HG02798 (cell line): ENCODE results near the gene PHAF1.

ENCODE experiments used
- ATAC-seq: cut with Tn5 transposase; IDR thresholded peaks from one replicate; pipeline ENCODE4 v1.9.1; 2021; ENCODE audit warnings: mild to moderate bottlenecking; ENCODE audit not compliant: unreplicated experiment, poor library complexity

Gene PHAF1

DNA sequence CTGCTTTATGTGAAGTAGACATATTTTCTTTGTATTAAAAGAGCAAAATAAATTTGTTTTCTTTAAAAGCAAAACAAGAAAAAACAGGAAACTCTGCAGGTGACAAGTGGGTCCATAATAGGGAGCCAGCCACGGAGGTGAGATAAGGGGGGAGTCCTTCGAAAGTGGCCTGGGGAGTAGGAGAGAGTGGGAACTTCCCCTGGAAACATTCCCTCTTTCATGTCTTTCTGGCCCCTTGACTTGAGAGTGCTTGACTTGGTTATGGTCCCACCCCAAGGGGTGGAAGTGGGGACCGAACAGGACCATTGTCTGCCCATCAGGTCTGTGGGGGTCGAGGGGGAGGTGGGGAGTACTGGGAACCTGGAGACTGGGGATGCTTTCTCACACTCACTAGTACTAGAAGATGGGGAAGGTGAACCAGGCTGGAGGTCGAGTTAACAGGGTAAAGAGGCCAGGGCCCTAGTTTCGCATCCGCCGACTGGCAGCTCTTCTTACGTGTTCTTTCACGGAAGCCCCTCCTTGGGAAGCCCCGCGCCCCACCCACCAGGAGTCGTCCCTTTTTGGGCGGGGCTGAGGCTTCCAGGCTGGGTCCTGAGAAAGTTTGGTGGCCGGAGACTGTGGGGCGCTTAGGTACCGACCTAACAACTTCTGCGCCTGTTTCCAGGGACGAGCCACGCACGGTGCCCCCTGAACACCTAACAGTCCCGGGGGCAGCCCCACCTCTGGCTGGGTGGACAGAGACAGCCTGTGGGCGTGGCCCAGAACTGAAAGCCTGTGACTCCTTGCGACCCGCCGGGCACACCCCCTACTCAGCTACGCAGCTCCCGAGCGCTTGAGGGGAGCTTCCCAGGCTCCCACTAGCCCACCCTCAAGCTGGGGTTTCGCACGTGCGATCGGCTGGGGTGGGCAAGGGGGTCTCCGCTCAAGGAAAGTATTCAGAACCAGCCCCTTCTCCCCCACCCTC is 49.2 kb downstream of the PHAF1 start:
- ATAC-seq = peak; percentile 37

GRCh38 chr16:67161595-67162058 is 51.9 kb downstream of the PHAF1 start:
- ATAC-seq = no peak

GRCh38 chr16:67162506-67163163 is 52.9 kb downstream of the PHAF1 start:
- ATAC-seq = no peak

- no peak for ATAC-seq
Measured at GRCh38 chr16:67163164-67163998, 53.6 kb downstream of the PHAF1 start.

- ATAC-seq = no peak
Measured at GRCh38 chr16:67163999-67164558, 54.3 kb downstream of the PHAF1 start.

GRCh38 chr16:67164599-67165061 is 54.9 kb downstream of the PHAF1 start, which contains the start of gene HSF4:
TSS of gene HSF4 (plus strand) at chr16:67164745. CDS start at chr16:67164812, 67 bp downstream.
- ATAC-seq = no peak

- ATAC-seq = no peak
Measured at GRCh38 chr16:67165121-67166078, 55.7 kb downstream of the PHAF1 start.

DNA sequence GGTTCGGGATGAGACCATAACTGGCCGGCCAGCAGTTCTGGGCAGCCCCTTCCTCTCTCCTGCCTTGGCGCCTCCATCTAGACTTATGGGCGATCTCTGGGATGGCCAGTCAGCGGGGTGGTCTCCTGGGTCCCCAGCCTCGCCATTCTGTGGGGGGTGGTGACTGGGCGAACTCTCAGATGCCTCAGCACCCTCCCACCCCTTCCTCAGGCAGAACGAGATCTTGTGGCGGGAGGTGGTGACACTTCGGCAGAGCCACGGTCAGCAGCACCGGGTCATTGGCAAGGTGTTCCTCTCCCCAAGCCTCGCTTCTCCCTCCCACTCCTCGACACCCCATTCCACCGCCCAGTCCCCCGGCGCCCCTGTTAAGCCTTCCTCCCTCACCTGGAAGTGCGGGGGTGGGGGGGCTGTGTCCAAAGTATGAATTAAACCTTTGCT is 56.4 kb downstream of the PHAF1 start:
- ATAC-seq = no peak

DNA sequence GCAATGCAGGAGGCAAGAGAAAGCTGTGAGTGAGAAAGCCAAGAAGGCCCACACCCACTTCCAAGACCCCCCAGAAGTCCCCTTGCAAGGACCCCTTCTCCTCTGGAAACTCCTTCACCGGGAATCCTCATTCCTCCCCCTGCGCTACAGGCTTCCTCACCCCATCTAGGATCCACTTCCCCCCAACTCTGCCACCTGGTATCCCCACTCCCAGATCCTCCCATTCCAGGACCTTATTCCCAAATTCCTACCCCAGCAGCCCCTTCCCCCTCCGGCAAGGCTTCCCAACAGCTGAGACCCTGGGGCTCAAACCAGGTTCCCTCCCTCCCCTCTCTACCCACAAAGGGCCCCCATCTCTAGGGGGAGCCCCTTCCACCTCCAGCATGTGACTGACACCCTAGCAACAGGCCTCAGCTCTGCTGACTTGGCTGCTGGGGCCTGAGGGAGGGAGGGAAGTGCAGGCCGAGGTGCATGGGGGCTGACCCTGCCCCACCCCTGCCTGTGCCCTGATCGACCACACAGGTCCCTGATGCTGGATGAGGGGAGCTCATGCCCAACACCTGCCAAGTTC is 56.9 kb downstream of the PHAF1 start:
- no peak for ATAC-seq

- ATAC-seq = no peak
Measured at GRCh38 chr16:67167588-67167987, 57.8 kb downstream of the PHAF1 start.

DNA sequence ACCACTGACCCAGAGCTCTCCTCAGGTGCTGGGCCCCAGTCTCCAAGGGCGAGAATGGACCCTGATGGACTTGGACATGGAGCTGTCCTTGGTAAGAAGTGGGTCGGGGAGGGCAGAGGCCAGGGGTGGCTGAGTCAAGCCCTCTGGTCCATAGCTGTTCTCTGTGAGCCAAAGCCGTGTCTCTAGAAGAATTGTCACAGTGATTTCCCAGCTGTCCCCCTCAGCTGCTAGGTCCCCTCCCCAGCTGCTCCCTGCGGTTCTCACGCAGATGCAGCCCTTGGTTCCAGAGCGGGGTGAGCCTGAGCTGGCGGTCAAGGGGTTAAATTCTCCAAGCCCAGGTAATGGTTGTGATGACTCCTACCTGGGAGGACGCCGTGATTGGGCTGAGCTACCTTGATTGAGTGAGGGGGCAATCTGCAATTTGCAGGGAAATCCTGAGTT is 59.3 kb downstream of the PHAF1 start:
- ATAC-seq = no peak

GRCh38 chr16:67169642-67170167 is 60.0 kb downstream of the PHAF1 start:
- no peak for ATAC-seq

DNA sequence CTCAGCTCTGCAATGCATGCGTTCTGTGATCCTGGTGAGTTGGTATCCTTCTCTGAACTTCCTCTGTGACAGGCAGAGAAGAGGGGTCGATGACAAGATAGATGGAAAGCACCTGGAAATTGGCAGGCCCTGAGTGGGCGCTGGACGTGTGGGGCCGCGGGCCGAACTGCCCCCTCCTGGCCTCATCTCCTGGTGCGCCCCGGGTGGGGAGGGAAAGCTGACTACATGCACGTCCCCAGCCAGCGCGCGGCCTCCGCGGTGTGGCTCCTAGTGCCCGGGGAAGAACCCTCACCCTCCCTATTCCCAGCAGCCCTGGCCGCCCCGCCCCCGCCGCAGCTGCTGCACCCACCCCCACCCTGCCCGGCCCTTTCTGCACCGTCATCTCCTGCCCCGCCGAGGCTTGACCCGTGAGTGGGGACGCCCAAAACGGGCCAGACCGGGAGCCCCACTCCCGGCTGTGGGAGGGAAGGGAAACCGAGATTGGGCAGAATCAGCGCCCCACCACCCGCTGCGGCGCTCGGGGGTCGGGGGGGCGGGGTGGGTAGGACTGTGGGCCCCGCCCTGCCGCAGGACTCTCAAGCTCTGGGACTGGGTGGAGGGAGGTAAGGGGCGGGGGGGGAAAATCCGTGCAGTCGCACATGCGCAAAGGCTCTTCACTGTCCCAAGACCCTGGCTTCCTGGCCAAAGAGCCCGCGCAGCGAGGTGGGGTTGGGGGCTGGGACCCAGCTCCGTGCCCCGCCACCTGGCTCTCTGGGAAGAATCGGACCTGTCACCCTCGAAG is 60.6 kb downstream of the PHAF1 start, which contains the start of gene NOL3:
Gene NOL3, plus strand, starts transcription at position 371 of the 781 bp plus-strand sequence.
- ATAC-seq = peak; percentile 47

DNA sequence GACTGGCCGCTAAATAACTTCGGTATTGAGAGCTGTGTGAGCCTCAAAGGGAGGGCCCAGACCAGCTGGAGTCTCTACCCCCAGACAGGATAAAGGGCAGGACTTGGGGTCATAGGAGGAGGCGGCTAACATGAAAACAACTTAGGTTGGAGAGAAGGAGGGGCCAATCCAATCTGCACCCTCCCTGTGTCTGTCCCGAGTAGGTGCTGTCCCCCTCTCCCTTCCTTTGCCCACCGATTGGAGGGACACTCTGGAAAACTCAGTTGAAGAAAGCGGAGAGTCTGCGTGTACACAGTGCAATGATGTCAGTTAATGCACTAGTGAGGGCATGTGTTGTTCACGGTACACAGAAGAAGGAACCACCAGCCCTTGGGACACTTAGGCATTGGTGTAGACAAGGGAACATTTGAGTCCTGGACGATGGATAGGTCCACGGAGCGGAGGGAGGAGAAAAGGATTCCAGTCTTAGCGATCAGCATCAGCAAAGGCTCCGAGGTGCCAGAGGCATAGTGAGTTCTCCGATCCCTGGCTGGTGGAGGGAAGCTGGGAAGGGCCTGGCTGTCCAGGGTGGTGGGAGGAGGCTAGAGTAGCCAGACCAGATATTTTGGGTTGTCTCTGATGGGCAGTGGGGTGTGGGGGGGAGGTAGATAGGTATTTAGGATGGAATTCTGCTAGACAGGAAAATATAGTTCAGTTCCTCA is 61.4 kb downstream of the PHAF1 start:
- ATAC-seq = no peak

DNA sequence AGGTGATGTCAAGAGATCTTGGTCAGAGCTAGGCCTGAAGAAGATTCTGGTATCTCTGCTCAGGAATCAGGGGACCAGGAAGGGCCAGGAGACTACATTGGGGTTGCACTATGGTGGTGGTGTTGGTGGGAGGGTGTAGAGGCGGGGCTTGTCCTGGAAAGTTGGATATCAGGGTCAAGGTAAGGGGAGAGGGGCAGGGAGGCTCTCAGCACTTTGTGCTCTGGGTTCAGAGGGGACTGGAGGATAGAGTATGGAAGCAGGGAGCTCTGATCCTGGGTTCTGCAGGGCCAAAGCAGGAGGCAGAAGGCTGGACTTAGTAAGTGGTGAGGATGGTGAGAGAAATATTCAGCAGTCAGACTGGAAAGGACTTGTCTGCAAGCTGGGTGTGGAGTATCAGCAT is 63.6 kb downstream of the PHAF1 start:
- no peak for ATAC-seq

- peak; percentile 43 for ATAC-seq
Measured at GRCh38 chr16:67173808-67174705, 64.3 kb downstream of the PHAF1 start.
